ENCODE results near the gene ALDH1L2.
A peak's percentile ranks its signal among the peaks of the same experiment; 100 is the strongest.
"Not testable (repeated sequence)": the region's sequence is repeated elsewhere in the genome, so short reads cannot be mapped to it uniquely, and the experiment has no call there.

ALDH1L2 gene

GRCh38 chr12:105084251-105085250, at the start of gene ALDH1L2:
Gene ALDH1L2 (minus strand): TSS chr12:105084458. CDS start chr12:105084436, 22 bp downstream.
- peak; percentile 80 for DNase-seq

GRCh38 chr12:105120551-105120950, 36.3 kb upstream of the ALDH1L2 start:
- DNase-seq = no peak

- no peak for DNase-seq
Observed at GRCh38 chr12:105116969-105117368, 32.7 kb upstream of the ALDH1L2 start.

- no peak for DNase-seq
Observed at GRCh38 chr12:105113094-105113493, 28.8 kb upstream of the ALDH1L2 start.

- DNase-seq = no peak
Observed at GRCh38 chr12:105110851-105111250, 26.6 kb upstream of the ALDH1L2 start.

DNA sequence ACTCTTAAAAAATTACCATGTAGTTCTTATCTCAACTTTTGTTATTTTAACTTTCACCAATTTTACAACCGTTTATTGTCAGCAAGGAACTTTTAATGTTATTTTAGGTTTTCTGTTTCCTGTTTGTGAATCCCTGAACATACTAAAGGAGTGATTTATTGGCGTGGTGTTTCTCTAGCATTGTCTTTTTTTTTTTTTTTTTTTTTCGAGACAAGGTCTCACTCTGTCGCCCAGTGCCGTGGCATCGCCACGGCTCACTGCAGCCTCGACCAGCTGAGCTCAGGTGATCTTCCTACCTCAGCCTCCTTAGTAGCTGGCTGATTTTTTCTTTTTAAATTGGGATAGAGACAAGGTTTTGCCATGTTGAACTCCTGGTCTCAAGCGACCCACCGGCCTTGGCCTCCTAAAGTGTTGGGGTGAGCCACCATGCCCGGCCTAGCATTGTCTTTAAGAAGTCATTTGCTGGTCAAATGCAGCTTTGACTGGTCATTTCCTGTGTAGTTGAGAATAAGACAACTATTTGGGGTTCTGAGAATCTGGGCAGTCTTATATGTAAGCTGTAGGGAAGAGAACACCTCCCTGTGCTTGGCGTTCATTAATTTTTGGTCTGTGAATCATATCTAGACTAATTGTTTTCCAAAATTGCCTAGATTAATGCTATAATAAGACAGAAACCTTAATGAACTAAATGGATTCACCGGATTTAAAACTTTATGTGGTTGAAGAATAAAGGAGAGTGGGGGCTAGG, 25.4 kb upstream of the ALDH1L2 start:
- DNase-seq = no peak

GRCh38 chr12:105107494-105108371, 23.5 kb upstream of the ALDH1L2 start, which contains the start of gene WASHC4:
Gene WASHC4 (plus strand): TSS chr12:105107731. CDS start chr12:105107801, 70 bp downstream.
- peak; percentile 95 for DNase-seq

DNA sequence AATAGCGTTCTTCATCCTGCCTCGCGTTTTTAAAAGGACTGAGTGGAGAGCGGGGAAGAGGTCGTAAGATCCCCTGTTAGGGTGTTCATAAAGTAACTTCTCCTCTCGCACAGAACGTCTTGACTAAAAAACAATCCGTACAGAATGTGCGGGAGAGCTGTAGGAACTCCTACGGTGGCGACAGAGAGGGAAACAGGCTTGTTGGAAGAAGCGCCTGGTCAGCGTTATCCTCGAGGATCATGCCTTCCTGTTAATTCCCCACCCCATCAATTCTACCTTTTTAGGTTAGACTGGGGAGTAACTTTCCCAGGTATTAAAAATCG, 22.9 kb upstream of the ALDH1L2 start:
- no peak for DNase-seq

GRCh38 chr12:105106621-105107020, 22.4 kb upstream of the ALDH1L2 start:
- DNase-seq = no peak

DNA sequence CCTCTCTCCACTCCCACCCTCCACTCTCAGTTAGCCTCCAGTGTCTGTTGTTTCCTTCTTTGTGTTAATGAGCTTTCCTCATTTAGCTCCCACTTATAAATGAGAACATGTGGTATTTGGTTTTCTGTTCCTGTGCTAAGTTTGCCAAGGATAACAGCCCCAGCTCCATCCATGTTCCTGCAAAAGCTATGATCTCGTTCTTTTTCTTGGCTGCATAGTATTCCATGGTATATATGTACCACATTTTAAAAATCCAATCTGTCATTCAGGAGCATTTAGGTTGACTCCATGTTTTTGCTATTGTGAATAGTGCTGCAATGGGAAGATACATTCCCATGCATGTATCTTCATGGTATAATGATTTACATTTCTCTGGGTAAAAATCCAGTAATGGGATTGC, 20.5 kb upstream of the ALDH1L2 start:
- no peak for DNase-seq

DNA sequence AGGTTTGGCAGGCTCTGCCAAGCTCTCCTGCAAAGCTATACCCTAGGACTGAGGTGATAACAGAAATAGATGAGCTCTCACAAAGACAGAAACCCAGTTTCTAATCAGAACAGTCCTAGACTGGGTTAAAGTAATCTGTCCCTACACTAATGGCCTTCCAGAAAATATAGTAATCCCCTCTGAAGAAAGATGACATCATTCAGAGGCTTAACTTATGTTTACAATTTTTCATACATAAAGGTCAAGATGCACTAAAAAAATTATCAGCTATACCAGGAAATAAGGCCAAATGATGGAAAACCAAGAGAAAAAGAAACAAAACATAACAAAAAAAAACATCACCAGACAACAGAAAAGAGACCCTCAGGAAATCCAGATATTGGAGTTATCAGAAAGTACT, 18.4 kb upstream of the ALDH1L2 start:
- no peak for DNase-seq

DNA sequence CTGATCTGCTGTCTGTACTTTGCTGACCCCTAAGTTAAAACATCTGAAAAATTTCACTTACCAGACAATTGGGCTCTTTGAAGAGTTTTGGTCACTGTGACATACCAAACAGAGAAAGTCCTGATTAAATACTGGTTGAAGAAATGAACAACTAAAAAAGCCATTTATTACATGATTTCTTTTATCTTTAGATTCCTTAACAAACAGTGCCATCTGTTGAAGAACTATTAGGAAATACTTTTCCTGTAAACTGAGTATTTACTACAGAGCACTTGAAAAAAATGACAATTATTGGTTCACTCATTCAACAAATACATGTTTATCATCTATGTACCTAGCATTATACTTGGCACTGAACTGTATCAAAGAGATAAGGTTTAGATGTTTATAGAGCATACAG, 16.7 kb upstream of the ALDH1L2 start:
- no peak for DNase-seq

DNA sequence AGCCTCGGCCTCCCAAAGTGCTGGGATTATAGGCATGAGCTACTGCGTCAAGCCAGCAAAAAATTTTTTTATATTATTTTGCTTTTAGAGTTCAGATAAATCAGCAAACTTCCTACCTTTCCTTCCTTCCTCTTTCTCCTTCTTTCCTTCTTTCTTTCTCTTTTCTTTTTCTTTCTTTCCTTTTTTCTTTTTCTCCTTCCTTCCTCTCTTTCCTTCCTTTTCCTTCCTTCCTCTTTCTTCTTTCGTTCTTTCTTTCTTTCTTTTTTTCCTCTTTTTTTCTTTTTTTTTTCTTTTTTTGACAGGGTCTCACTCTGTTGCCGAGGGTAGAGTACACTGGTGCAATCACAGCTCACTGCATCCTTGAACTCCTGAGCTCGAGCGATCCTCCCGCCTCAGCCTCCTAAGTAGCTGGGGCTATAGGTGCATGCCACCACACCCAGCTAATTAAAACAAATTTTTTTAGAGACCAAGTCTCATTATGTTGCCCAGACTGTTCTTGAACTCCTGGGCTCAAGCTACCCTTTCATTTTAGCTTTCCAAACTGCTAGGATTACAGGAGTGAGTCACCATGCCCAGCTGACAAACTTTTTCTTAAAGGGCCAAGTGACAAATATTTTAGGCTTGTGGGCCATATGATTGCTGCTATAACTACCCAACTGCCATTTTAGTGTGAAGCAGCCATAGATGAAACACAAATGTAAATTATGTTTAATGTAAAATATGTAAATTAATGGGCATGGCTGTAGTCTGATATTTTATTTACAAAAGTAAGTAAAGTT, 16.1 kb upstream of the ALDH1L2 start:
- DNase-seq = no peak

DNA sequence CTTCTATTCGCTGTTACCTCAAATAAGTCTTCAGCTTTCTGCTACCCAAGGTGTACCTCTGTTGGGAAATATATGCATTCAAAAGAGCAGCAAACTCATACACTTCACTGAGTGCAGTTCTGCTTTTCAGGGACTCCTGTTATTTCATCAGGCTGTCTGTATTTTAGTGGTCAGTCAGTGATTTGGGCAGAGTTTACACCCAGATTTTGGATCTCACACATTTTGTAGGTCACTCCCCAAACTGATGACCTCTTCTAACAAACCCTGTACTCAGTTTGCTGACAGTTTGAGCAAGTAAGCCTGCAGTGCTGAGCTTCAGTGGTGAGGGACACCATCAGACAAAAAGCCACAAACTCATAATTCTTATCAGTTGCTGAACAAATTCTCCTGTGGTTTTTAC, 15.1 kb upstream of the ALDH1L2 start:
- no peak for DNase-seq

DNA sequence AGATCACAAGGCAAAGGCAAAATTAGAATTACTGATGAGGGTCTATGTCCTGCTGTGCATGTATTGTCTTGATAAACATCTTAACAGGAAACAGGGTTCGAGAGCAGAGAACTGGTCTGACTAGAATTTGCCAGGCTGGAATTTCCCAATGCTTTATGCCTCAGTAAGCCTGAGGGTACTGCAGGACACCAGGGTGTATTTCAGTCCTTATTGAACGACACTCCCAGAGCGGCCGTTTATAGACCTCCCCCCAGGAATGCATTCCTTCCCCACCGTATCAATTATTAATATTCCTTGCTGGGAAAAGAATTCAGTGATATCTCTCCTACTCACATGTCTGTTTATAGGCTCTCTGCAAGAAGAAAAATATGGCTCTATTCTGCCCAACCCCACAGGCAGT, 11.1 kb upstream of the ALDH1L2 start:
- not testable (repeated sequence) for DNase-seq

DNA sequence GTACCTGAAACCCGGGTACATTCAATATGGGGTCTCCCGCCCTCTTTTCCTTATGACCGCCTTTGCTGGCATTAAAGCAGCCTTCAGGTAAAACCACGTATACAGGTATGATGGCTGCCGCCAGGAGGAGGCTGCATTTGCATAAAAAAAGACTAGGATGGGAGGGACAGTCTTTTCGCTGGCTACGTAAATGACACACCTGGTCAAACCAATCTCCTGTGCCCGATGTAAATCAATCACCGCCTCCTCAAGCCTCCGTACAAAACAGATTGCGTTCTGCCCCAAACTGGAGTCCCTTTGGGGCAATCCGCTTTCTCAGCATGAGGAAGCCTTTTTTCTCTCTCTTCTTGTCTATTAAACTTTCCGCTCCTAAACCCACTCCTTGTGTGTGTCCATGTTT, 8.1 kb upstream of the ALDH1L2 start:
- DNase-seq = no peak

GRCh38 chr12:105091476-105092206, 7.4 kb upstream of the ALDH1L2 start:
- no peak for DNase-seq

GRCh38 chr12:105090361-105090760, 6.1 kb upstream of the ALDH1L2 start:
- no peak for DNase-seq

DNA sequence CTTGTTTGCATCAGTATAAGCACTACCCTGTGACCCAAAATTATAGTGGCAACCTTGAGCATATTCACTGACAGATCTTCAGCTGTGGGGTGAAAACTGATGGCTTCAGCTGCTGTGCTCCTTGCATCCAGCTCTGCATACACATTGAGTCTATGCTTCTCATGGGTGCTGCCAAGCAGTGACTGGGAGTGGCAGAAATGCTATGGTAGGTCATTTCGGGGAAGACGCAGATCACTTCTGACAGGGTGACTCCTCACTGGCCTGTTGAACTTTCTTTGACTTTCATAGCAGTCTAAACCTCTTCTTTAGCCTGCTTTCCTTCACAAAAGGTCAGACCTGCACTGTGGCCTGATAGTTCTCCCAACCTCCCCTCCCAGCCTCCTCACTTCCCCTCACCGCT, 5.6 kb upstream of the ALDH1L2 start:
- DNase-seq = no peak

DNA sequence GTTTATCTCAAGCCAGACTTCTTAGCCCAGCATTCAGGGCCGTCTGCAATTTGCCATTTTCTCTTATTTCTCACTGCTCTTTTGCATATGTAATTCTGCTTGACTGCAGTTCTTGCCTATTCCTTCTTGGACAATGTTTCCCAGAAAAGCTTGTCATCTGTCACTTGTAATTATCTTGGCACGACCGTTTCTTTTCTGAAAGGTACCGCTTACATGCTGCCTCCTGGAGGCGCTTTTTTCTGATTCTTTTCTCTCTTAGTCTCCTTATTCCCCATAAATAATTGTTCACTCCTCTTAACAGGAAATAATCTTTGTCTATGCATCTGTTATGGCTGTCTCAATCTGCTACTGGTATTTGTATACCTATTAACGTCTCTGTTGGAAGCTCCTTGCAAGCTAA, 1.2 kb upstream of the ALDH1L2 start:
- DNase-seq = no peak

DNA sequence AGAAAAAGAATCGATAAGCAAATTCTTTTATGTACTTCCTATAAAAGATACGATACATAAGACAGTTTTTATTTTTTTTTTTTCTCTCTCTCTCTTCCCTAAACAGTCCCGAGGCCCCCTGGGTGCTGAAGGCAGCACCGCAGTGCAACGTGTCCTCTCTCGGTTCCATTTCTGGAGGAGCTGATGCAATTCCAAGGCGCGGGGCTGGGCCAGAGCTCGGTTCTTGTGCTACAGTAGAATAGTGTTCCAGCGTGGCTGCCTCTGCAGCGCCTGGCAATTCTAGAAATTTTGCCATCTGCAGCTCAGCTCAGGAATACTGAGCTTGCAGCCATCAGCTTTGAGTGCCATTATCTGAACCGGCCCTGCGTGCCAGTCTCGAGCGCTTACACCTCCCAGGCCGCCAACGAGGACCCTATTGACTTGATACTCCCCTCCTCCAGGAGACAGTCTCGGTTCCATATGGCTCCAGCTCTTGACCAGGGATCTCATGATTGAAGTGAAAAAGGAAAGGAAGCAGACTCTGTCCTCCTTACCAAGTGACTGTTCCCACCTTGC, 630 bp downstream of the ALDH1L2 start:
- peak; percentile 60 for DNase-seq
